K562 (cell line): Measurements from ENCODE around the gene RPS15A. TPM values are rescaled to one million over a fixed set of nuclear protein-coding genes. Genes with fewer than 3 reads are reported as not detected.

Experiments used
- MAFK ChIP-seq: IDR thresholded peaks from 2 replicates; pipeline ENCODE4 v1.6.1; 2011; ENCODE audit warnings: low read length, improper control_type of control experiment
- NCOA1 ChIP-seq: fragments of 450-650 bp; IDR thresholded peaks from 2 replicates; pipeline ENCODE4 v1.6.1; 2016; ENCODE audit warnings: low read depth
- NCOA4 ChIP-seq: fragments of 450-650 bp; IDR thresholded peaks from 2 replicates; pipeline ENCODE4 v1.6.1; 2018; ENCODE audit warnings: mild to moderate bottlenecking; ENCODE audit not compliant: partially characterized antibody
- NR2C1 ChIP-seq, 2 experiments: fragments of 450-650 bp; IDR thresholded peaks; 2 replicates each; pipeline ENCODE4 v1.6.1; 2017; ENCODE audit warnings: mild to moderate bottlenecking in 2 of 2, antibody characterized with exemption in 1 of 2, inconsistent platforms in 1 of 2, missing compliant biosample characterization in 1 of 2, missing genetic modification characterization in 1 of 2
- POLR2A ChIP-seq: fragments of 450-650 bp; conservative IDR thresholded peaks from 2 replicates; pipeline ENCODE4 v1.6.1; 2016
- ZFP1 ChIP-seq: fragments of 450-650 bp; formaldehyde crosslinking; IDR thresholded peaks from 2 replicates; pipeline ENCODE4 v1.4.0; 2020; ENCODE audit warnings: mild to moderate bottlenecking, mixed read lengths
- ZNF785 ChIP-seq: fragments of 250-450 bp; sonication (Bioruptor Pico); IDR thresholded peaks from 2 replicates; pipeline ENCODE4 v1.4.0; 2020; ENCODE audit warnings: mild to moderate bottlenecking
- polyA plus RNA-seq, 8 experiments: library from polyadenylated mRNA; depleted of rRNA in 4 of 8; stranded (reverse) in 5 of 8; unstranded in 3 of 8; fragments of >200 nt; fragmentation: Nextera tagmentation in 2 of 8; fragmentation: Illumina TruSeq in 1 of 8; extraction: Ambion mirVana in 2 of 8; extraction: Trizol in 1 of 8; gene quantifications; 2 replicates each; pipeline versions ENCODE4 v1.2.1 to v1.2.3, GENCODE V29; 2011 to 2014; ENCODE audit warnings: inconsistent platforms in 1 of 8, missing spikeins in 1 of 8
- total RNA-seq, 7 experiments: library from RNA; depleted of rRNA in 6 of 7; stranded (reverse); fragments of >200 nt in 6 of 7; fragmentation: Illumina TruSeq in 2 of 7; extraction: Trizol in 2 of 7; gene quantifications; 2 replicates each; pipeline versions ENCODE4 v1.2.1 to v1.2.3, GENCODE V29; 2011 to 2021; ENCODE audit warnings: low replicate concordance in 1 of 7
- TF ChIP-seq, protein P1 (sequence below): fragments of 450-650 bp; IDR thresholded peaks from 2 replicates; pipeline ENCODE4 v1.6.1; 2016; ENCODE audit warnings: borderline replicate concordance
- TF ChIP-seq, protein P2 (sequence below): IDR thresholded peaks from 3 replicates; pipeline ENCODE4 v1.6.1; 2011; ENCODE audit warnings: borderline replicate concordance, mild to moderate bottlenecking; ENCODE audit not compliant: insufficient read length, insufficient read depth
- TF ChIP-seq, protein P3 (sequence below): sonication (generic); formaldehyde crosslinking; IDR thresholded peaks from 2 replicates; pipeline ENCODE4 v1.8.1; 2023; ENCODE audit warnings: missing genetic modification reagents, mild to moderate bottlenecking, borderline replicate concordance
- TF ChIP-seq, protein P4 (sequence below): sonication (generic); formaldehyde crosslinking; IDR thresholded peaks from 2 replicates; pipeline ENCODE4 v1.8.1; 2023; ENCODE audit warnings: mild to moderate bottlenecking, missing genetic modification reagents
- TF ChIP-seq, protein P5 (sequence below): fragments of 250-450 bp; sonication (Bioruptor Pico); IDR thresholded peaks from 2 replicates; pipeline ENCODE4 v1.4.0; 2020; ENCODE audit warnings: mild to moderate bottlenecking

Gene RPS15A
- total and polyA plus RNA-seq, 9 of the 15 experiments (the other 6 are each of a cell fraction or from before 2014, with no cell fraction given), result 1,397 to 5,474 (median 2,798) TPM

DNA sequence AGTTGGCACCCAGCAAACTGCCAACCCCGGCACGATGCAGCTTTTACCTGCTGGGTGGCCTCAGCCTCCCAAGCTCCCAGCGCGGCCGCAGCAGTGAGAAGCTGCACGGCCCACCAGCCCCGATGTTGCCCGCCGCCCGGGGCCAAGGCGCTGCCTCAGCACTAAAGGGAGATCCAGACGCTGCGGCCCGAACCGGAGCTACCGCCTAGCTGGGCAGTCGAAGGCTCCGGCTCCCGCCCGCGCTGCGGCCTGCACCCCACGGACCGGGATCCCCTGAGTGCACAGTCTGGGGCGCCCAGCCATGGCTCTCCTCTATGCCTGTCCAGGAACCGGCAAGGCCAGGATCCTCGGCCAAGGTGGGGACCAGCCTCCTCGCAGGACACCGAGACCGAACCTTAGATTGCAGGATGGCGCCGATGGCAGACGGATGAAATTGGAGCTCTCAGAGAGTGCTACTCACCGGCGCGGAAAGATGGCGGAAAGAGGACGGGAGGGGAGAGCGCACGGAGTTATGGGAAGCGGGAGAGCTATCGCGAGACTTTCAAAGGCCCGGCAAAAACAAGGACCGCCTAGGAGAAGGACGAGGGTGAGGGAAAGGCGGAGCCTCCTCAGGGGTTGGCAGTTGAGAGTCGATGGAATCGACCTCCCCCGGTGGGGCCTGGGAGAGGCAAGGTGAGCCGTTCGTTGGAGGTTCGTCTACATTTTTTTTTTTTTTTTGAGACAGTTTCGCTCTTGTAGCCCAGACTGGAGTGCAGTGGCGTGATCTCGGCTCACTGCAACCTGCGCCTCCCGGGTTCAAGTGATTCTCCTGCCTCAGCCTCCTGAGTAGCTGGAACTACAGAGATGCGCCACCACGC, at the start of gene RPS15A (continued):
- no peak for TF ChIP-seq ZFP1 (CRISPR knock-in tag)
- TF ChIP-seq, protein P1, sequence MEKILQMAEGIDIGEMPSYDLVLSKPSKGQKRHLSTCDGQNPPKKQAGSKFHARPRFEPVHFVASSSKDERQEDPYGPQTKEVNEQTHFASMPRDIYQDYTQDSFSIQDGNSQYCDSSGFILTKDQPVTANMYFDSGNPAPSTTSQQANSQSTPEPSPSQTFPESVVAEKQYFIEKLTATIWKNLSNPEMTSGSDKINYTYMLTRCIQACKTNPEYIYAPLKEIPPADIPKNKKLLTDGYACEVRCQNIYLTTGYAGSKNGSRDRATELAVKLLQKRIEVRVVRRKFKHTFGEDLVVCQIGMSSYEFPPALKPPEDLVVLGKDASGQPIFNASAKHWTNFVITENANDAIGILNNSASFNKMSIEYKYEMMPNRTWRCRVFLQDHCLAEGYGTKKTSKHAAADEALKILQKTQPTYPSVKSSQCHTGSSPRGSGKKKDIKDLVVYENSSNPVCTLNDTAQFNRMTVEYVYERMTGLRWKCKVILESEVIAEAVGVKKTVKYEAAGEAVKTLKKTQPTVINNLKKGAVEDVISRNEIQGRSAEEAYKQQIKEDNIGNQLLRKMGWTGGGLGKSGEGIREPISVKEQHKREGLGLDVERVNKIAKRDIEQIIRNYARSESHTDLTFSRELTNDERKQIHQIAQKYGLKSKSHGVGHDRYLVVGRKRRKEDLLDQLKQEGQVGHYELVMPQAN, result no peak; the same call in 1 of the 2 replicates
- TF ChIP-seq, protein P2, sequence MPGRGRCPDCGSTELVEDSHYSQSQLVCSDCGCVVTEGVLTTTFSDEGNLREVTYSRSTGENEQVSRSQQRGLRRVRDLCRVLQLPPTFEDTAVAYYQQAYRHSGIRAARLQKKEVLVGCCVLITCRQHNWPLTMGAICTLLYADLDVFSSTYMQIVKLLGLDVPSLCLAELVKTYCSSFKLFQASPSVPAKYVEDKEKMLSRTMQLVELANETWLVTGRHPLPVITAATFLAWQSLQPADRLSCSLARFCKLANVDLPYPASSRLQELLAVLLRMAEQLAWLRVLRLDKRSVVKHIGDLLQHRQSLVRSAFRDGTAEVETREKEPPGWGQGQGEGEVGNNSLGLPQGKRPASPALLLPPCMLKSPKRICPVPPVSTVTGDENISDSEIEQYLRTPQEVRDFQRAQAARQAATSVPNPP, result no peak
- peak; percentile 99 for TF ChIP-seq POLR2A
- TF ChIP-seq, protein P3, sequence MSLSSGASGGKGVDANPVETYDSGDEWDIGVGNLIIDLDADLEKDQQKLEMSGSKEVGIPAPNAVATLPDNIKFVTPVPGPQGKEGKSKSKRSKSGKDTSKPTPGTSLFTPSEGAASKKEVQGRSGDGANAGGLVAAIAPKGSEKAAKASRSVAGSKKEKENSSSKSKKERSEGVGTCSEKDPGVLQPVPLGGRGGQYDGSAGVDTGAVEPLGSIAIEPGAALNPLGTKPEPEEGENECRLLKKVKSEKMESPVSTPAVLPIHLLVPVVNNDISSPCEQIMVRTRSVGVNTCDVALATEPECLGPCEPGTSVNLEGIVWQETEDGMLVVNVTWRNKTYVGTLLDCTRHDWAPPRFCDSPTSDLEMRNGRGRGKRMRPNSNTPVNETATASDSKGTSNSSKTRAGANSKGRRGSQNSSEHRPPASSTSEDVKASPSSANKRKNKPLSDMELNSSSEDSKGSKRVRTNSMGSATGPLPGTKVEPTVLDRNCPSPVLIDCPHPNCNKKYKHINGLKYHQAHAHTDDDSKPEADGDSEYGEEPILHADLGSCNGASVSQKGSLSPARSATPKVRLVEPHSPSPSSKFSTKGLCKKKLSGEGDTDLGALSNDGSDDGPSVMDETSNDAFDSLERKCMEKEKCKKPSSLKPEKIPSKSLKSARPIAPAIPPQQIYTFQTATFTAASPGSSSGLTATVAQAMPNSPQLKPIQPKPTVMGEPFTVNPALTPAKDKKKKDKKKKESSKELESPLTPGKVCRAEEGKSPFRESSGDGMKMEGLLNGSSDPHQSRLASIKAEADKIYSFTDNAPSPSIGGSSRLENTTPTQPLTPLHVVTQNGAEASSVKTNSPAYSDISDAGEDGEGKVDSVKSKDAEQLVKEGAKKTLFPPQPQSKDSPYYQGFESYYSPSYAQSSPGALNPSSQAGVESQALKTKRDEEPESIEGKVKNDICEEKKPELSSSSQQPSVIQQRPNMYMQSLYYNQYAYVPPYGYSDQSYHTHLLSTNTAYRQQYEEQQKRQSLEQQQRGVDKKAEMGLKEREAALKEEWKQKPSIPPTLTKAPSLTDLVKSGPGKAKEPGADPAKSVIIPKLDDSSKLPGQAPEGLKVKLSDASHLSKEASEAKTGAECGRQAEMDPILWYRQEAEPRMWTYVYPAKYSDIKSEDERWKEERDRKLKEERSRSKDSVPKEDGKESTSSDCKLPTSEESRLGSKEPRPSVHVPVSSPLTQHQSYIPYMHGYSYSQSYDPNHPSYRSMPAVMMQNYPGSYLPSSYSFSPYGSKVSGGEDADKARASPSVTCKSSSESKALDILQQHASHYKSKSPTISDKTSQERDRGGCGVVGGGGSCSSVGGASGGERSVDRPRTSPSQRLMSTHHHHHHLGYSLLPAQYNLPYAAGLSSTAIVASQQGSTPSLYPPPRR, result no peak
- 0 out of 2 replicates have a peak, but pooled peaks have one; percentile 17 for TF ChIP-seq NCOA1
- no peak for TF ChIP-seq NR2C1 (IDR thresholded peaks at IDR 0.05)
- TF ChIP-seq NR2C1 (tag; IDR thresholded peaks at IDR 0.05), result no peak
- TF ChIP-seq, protein P4, sequence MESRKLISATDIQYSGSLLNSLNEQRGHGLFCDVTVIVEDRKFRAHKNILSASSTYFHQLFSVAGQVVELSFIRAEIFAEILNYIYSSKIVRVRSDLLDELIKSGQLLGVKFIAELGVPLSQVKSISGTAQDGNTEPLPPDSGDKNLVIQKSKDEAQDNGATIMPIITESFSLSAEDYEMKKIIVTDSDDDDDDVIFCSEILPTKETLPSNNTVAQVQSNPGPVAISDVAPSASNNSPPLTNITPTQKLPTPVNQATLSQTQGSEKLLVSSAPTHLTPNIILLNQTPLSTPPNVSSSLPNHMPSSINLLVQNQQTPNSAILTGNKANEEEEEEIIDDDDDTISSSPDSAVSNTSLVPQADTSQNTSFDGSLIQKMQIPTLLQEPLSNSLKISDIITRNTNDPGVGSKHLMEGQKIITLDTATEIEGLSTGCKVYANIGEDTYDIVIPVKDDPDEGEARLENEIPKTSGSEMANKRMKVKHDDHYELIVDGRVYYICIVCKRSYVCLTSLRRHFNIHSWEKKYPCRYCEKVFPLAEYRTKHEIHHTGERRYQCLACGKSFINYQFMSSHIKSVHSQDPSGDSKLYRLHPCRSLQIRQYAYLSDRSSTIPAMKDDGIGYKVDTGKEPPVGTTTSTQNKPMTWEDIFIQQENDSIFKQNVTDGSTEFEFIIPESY (CRISPR knock-in tag), result no peak
- peak; percentile 92 for TF ChIP-seq NCOA4
- TF ChIP-seq ZNF785 (CRISPR knock-in tag), result no peak
- TF ChIP-seq MAFK, result no peak
- TF ChIP-seq, protein P5, sequence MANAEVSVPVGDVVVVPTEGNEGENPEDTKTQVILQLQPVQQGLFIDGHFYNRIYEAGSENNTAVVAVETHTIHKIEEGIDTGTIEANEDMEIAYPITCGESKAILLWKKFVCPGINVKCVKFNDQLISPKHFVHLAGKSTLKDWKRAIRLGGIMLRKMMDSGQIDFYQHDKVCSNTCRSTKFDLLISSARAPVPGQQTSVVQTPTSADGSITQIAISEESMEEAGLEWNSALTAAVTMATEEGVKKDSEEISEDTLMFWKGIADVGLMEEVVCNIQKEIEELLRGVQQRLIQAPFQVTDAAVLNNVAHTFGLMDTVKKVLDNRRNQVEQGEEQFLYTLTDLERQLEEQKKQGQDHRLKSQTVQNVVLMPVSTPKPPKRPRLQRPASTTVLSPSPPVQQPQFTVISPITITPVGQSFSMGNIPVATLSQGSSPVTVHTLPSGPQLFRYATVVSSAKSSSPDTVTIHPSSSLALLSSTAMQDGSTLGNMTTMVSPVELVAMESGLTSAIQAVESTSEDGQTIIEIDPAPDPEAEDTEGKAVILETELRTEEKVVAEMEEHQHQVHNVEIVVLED (CRISPR knock-in tag), result peak; percentile 47; the same call in 1 of the 2 replicates
